ENCODE data around the gene GPR146. TPM values are rescaled to one million over a fixed set of nuclear protein-coding genes. Genes with fewer than 3 reads are reported as not detected.

The GPR146 gene, protein sequence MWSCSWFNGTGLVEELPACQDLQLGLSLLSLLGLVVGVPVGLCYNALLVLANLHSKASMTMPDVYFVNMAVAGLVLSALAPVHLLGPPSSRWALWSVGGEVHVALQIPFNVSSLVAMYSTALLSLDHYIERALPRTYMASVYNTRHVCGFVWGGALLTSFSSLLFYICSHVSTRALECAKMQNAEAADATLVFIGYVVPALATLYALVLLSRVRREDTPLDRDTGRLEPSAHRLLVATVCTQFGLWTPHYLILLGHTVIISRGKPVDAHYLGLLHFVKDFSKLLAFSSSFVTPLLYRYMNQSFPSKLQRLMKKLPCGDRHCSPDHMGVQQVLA
- 1.8 and 3.0 TPM in 2 replicates for total RNA-seq (2022)
- Bru-seq, nascent RNA: percentile 24 among the genes with signal in this experiment
- percentile 31 among the genes with signal in this experiment for BruChase-seq, experiment 1, labeled RNA remaining after a 2-hour chase
- percentile 32 among the genes with signal in this experiment for BruChase-seq, experiment 2, labeled RNA remaining after a 6-hour chase
- long read RNA-seq, partial matches to known transcripts: 0 of 6 reads
- long read RNA-seq, other reads (novel, unspliced or antisense): 4 of 6 reads

DNA sequence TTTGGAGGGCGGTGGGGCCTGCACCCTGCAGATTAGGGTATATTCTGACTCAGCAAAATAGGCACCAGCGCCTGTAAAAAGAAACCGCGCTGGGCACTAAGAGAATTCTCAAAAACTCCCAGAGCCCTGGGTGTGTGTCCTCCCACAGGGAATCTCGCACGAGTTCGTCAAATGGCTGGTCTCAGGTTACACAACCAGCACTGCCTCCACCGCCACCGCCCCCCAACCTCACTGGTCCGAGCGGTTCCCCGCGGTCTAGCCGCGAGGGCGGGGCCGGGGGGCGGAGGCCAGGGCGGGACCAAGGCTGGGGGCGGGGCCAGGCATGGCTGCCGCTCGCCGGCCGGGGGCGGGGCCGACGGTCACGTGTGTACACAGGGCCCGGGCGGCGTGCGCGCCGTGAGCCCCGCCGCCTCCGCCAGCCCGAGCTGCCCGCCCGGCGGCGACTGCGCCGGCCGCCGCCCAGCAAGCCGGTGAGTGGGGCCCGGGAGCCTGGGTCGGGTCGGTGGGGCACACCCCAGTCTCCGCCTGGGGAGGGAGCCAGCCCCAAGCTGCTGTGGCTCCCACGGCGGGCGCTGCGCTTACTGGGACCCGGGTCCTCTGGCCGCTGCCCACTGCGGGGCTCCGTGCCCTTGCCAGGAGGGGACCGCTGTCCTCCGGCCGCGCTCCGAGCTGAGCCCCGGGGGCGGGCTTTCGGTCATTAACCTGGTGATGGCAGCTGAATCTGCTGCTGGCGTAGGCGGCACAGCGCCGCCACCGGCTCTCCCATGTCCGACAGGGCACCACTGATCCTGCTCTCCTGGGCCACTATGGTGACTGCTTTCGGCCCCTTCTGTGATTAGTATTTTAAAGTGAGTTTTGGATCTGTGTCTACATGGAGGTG lies at the start of gene GPR146:
Gene GPR146, plus strand, starts transcription at position 358 of the 880 bp plus-strand sequence. CDS start 12,970 bp downstream, outside the sequence.
- peak within 1 kb of the TSS; percentile 71 for H3K4me3 Mint-ChIP-seq (ENCODE audit: unreplicated experiment)
- DNase-seq: peak; percentile 97 to 98
- ChIA-PET POLR2A (interaction anchor here (1.0 kb wide), 1 partner anchor 24 kb away, joined by 3 read pairs; no protein-coding TSS in a partner anchor), CTCF (interaction anchor here (1.7 kb wide), 1 partner anchor 52 kb away, joined by 14 read pairs; no protein-coding TSS in a partner anchor)
- BruUV-seq (replicated peaks): no TSS peak
- H3K4me1 Mint-ChIP-seq (ENCODE audit: low read depth, unreplicated experiment): peaks cover 18% of the 10 kb centered on the region
- H3K36me3 ChIP-seq (ENCODE audit: control insufficient read depth, insufficient read depth, low read length): no peaks in the 10 kb centered on the region; the same call in 1 of the 2 replicates
- H3K9me3 Mint-ChIP-seq (ENCODE audit: unreplicated experiment): no peaks in the 10 kb centered on the region
- no peaks in the 10 kb centered on the region for H3K27me3 Mint-ChIP-seq (ENCODE audit: insufficient read depth, unreplicated experiment)
- H3K27me3 ChIP-seq (replicated peaks; ENCODE audit: control insufficient read depth, insufficient read depth, low read length): no peaks in the 10 kb centered on the region
- H3K27ac Mint-ChIP-seq (ENCODE audit: unreplicated experiment): peak within 1 kb of the TSS; percentile 79
- intact Hi-C loops (cut with micrococcal nuclease; ENCODE audit: unreplicated experiment): loop anchor here (5.0 kb wide), 1 partner anchor 67 kb away; the partner anchor contains the start of gene COX19
- TF ChIP-seq, protein P1, sequence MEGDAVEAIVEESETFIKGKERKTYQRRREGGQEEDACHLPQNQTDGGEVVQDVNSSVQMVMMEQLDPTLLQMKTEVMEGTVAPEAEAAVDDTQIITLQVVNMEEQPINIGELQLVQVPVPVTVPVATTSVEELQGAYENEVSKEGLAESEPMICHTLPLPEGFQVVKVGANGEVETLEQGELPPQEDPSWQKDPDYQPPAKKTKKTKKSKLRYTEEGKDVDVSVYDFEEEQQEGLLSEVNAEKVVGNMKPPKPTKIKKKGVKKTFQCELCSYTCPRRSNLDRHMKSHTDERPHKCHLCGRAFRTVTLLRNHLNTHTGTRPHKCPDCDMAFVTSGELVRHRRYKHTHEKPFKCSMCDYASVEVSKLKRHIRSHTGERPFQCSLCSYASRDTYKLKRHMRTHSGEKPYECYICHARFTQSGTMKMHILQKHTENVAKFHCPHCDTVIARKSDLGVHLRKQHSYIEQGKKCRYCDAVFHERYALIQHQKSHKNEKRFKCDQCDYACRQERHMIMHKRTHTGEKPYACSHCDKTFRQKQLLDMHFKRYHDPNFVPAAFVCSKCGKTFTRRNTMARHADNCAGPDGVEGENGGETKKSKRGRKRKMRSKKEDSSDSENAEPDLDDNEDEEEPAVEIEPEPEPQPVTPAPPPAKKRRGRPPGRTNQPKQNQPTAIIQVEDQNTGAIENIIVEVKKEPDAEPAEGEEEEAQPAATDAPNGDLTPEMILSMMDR (IDR thresholded peaks at IDR 0.05; ENCODE audit: insufficient read depth in 1 of 2, low read depth in 1 of 2, low read length in 1 of 2, severe bottlenecking in 1 of 2, unreplicated experiment in 1 of 2): peak; percentile 24 to 52
- H3K4me1 ChIP-seq: peaks cover 29% of the 10 kb centered on the region
- H3K9me3 ChIP-seq: no peaks in the 10 kb centered on the region
- H3K36me3 Mint-ChIP-seq (ENCODE audit: insufficient read depth, unreplicated experiment): peaks cover 7% of the 10 kb centered on the region
- peak within 1 kb of the TSS; percentile 81 for H3K4me3 ChIP-seq (ENCODE audit: low read depth, low read length)

DNA sequence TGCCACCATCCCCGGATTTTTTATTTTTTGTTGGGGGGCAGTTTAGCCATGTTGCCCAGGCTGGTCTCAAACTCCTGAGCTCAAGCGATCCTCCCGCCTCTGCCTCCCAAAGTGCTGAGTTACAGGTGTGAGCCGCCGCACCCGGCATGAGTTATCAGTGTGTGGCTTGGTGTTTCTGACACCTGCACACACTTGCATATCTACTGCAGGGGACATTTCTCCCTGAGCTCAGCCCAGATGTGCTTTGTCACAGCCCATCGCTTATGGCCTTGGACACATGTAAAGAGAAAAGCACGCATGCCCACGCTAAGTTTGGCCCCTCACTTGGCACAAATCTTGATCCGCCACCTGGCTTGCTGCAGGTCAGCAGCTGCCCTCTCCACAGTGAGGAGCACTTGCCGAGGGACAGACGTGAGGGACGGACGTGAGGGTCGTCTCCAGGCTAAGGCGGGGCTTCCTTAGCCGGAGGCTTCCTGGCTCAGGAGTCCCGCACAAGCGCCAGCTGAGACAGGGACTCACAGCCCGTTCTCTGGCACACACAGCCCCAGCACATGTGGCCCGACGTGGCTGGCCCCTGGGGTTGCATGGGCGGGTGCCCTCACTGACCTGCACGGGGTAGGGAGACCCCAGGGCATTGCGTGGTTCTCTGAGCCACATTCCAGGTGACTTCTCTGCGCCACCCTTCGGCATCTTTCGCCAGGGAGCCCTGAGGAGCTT lies 49.6 kb upstream of the GPR146 start:
- no peak for DNase-seq
- Histone ChIP-seq H3K4me1 (peaks cover 13% of the 10 kb centered on the region), H3K27me3 (replicated peaks; ENCODE audit: control insufficient read depth, insufficient read depth, low read length) (no peaks in the 10 kb centered on the region), H3K4me3 (ENCODE audit: low read depth, low read length) (no peak overlapping the region), H3K9me3 (no peaks in the 10 kb centered on the region), H3K36me3 (ENCODE audit: control insufficient read depth, insufficient read depth, low read length) (peaks cover 2% of the 10 kb centered on the region; the same call in 1 of the 2 replicates)
- ChIA-PET POLR2A (interaction anchor here (0.6 kb wide), 1 partner anchor 182 kb away, joined by 3 read pairs; no protein-coding TSS in a partner anchor), CTCF (interaction anchor here (0.5 to 2.7 kb wide), 7 partner anchors 14 to 221 kb away, joined by 3 to 24 read pairs (median 4); a partner anchor contains a TSS)
- TF ChIP-seq, protein P1 (IDR thresholded peaks at IDR 0.05; ENCODE audit: insufficient read depth in 1 of 2, low read depth in 1 of 2, low read length in 1 of 2, severe bottlenecking in 1 of 2, unreplicated experiment in 1 of 2): no peak
- H3K9me3 Mint-ChIP-seq (ENCODE audit: unreplicated experiment): no peaks in the 10 kb centered on the region
- no peak overlapping the region for H3K4me3 Mint-ChIP-seq (ENCODE audit: unreplicated experiment)
- peaks cover 45% of the 10 kb centered on the region for H3K36me3 Mint-ChIP-seq (ENCODE audit: insufficient read depth, unreplicated experiment)
- H3K4me1 Mint-ChIP-seq (ENCODE audit: low read depth, unreplicated experiment): no peaks in the 10 kb centered on the region
- no peaks in the 10 kb centered on the region for H3K27me3 Mint-ChIP-seq (ENCODE audit: insufficient read depth, unreplicated experiment)
- intact Hi-C loops (cut with micrococcal nuclease; ENCODE audit: unreplicated experiment): no loop called here
- BruUV-seq (replicated peaks): no TSS peak
- H3K27ac Mint-ChIP-seq (ENCODE audit: unreplicated experiment): peak overlapping the region; percentile 42
